SU-DHL-6 (cell line): ENCODE data around the gene PSMA7.

Experiments
- CTCF ChIP-seq: fragments of 200-600 bp; sonication (generic); IDR thresholded peaks from one replicate; pipeline ENCODE4 v1.5.1; 2017; ENCODE audit warnings: antibody characterized with exemption, mild to moderate bottlenecking, low read length, moderate library complexity; ENCODE audit not compliant: insufficient read depth, poor library complexity, severe bottlenecking
- EZH2phosphoT487 ChIP-seq: fragments of 200-600 bp; sonication (generic), shearing (Covaris generic); conservative IDR thresholded peaks from 2 replicates; pipeline ENCODE4 v1.6.1; 2018; ENCODE audit warnings: mild to moderate bottlenecking, antibody characterized with exemption, low read length, moderate library complexity, mixed read lengths

DNA sequence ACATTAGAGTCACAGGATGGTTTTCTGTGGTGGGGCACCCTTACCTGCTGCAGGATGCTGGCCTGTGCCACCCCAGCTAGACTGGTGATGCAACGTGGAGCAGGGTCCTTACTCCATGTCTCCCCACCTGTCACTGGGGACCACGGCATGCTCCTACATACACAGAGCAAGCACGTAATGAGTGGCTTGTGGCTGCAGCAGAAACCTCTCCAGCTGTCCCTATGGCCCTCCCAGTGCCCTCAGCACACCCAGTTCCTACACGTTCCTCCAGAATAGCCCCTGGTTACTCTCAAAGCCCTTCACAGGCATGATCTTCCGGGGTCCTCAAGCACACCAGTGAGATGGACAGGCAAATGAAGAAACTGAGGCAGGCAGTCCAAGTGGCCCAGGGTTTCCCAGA, 24.1 kb downstream of the PSMA7 start:
- TF ChIP-seq CTCF: no peak
- no peak for TF ChIP-seq EZH2phosphoT487
